Liver (tissue), 9 donors: ENCODE data around the gene GVQW3. TPM values are rescaled to one million over a fixed set of nuclear protein-coding genes. Genes with fewer than 3 reads are reported as not detected.

Source experiments
- DNase-seq: peaks from one replicate; pipeline ENCODE4 v3.0.0-alpha.2; 2017; ENCODE audit warnings: low spot score
- H3K27ac ChIP-seq, 2 donors: one replicate each; pipeline ENCODE4 v1.7.0; 2013; ENCODE audit warnings: inconsistent platforms in 2 of 2, low read length in 2 of 2, control low read depth in 1 of 2, low read depth in 1 of 2, mild to moderate bottlenecking in 1 of 2
- H3K27me3 ChIP-seq, 4 donors: one replicate each; pipeline versions ENCODE4 v1.6.1 to v1.7.0; 2013; ENCODE audit warnings: low read length in 3 of 4, inconsistent platforms in 1 of 4, mild to moderate bottlenecking in 1 of 4, moderate library complexity in 1 of 4; ENCODE audit not compliant: control insufficient read depth in 4 of 4, insufficient read depth in 4 of 4
- H3K36me3 ChIP-seq, 4 donors: one replicate each; pipeline versions ENCODE4 v1.6.1 to v1.7.0; 2013; ENCODE audit warnings: low read length in 3 of 4, mild to moderate bottlenecking in 3 of 4, low read depth in 1 of 4, moderate library complexity in 1 of 4; ENCODE audit not compliant: control insufficient read depth in 4 of 4, insufficient read depth in 3 of 4
- H3K4me1 ChIP-seq, 4 donors: one replicate each; pipeline versions ENCODE4 v1.6.1 to v1.7.0; 2013; ENCODE audit warnings: low read length in 3 of 4, mild to moderate bottlenecking in 3 of 4, moderate library complexity in 1 of 4; ENCODE audit not compliant: control insufficient read depth in 4 of 4, insufficient read depth in 4 of 4
- H3K4me3 ChIP-seq, 3 donors: one replicate each; pipeline versions ENCODE4 v1.6.1 to v1.7.0; 2013; ENCODE audit warnings: low read length in 3 of 3, control low read depth in 1 of 3, low read depth in 1 of 3, mild to moderate bottlenecking in 1 of 3
- H3K9ac ChIP-seq, 2 donors: one replicate each; pipeline ENCODE4 v1.7.0; 2013; ENCODE audit warnings: low read length in 2 of 2, mild to moderate bottlenecking in 2 of 2, moderate library complexity in 2 of 2, control low read depth in 1 of 2, low read depth in 1 of 2
- H3K9me3 ChIP-seq, 4 donors: one replicate each; pipeline versions ENCODE4 v1.6.1 to v1.7.0; 2013; ENCODE audit warnings: low read length in 3 of 4; ENCODE audit not compliant: control insufficient read depth in 4 of 4
- EGR1 ChIP-seq, 2 donors: IDR thresholded peaks; 2 replicates each; pipeline ENCODE4 v1.6.1; 2016 to 2018; ENCODE audit warnings: antibody characterized with exemption in 2 of 2, low read depth in 2 of 2
- FOXA1 ChIP-seq: IDR thresholded peaks from 2 replicates; pipeline ENCODE4 v1.6.1; 2016; ENCODE audit warnings: antibody characterized with exemption
- FOXA2 ChIP-seq: IDR thresholded peaks from 2 replicates; pipeline ENCODE4 v1.6.1; 2016; ENCODE audit warnings: antibody characterized with exemption
- GABPA ChIP-seq, 2 donors: IDR thresholded peaks in 1 of 2; conservative IDR thresholded peaks in 1 of 2; 2 replicates each; pipeline ENCODE4 v1.6.1; 2016; ENCODE audit warnings: antibody characterized with exemption in 2 of 2, mild to moderate bottlenecking in 1 of 2, moderate library complexity in 1 of 2
- JUND ChIP-seq, 2 donors: IDR thresholded peaks; 2 replicates each; pipeline ENCODE4 v1.6.1; 2016; ENCODE audit warnings: antibody characterized with exemption in 2 of 2
- NR2F2 ChIP-seq: IDR thresholded peaks from 2 replicates; pipeline ENCODE4 v1.6.1; 2016; ENCODE audit warnings: antibody characterized with exemption
- RAD21 ChIP-seq, 2 donors: IDR thresholded peaks; 2 replicates each; pipeline ENCODE4 v1.6.1; 2016; ENCODE audit warnings: antibody characterized with exemption in 2 of 2, mild to moderate bottlenecking in 2 of 2
- SP1 ChIP-seq: IDR thresholded peaks from 2 replicates; pipeline ENCODE4 v1.6.1; 2018; ENCODE audit warnings: antibody characterized with exemption, mild to moderate bottlenecking
- TAF1 ChIP-seq: conservative IDR thresholded peaks from 2 replicates; pipeline ENCODE4 v1.6.1; 2016; ENCODE audit warnings: antibody characterized with exemption, mild to moderate bottlenecking
- YY1 ChIP-seq: IDR thresholded peaks from 2 replicates; pipeline ENCODE4 v1.6.1; 2016; ENCODE audit warnings: antibody characterized with exemption, mild to moderate bottlenecking
- WGBS: extraction: QIAGEN DNeasy Blood & Tissue Kit; methylation state at CpG from one replicate; pipeline ENCODE4 v1.1.7; 2013; 5-methylcytosine and 5-hydroxymethylcytosine counted together
- polyA plus RNA-seq, 2 donors: library from polyadenylated mRNA; stranded (reverse) in 1 of 2; unstranded in 1 of 2; fragments of 200-250 nt in 1 of 2; fragments of >200 nt in 1 of 2; fragmentation: Nextera tagmentation in 1 of 2; extraction: Ambion mirVana in 1 of 2; gene quantifications; one replicate each; pipeline versions ENCODE4 v1.2.1 to v1.2.3, GENCODE V29; 2013 to 2015
- total RNA-seq, 2 donors: library from RNA; depleted of rRNA; stranded (reverse); fragments of >200 nt; gene quantifications; one replicate each; pipeline ENCODE4 v1.2.3, GENCODE V29; 2014
- TF ChIP-seq, protein P1 (sequence below): fragments of 150-350 bp; IDR thresholded peaks from 2 replicates; pipeline ENCODE4 v1.5.1; 2017; ENCODE audit warnings: improper control_type of control experiment, low read depth, low read length; ENCODE audit not compliant: missing input control
- TF ChIP-seq, protein P2 (sequence below): IDR thresholded peaks from 2 replicates; pipeline ENCODE4 v1.6.1; 2016; ENCODE audit warnings: antibody characterized with exemption
- TF ChIP-seq, protein P3 (sequence below): IDR thresholded peaks from 2 replicates; pipeline ENCODE4 v1.6.1; 2016; ENCODE audit warnings: antibody characterized with exemption
- TF ChIP-seq, protein P4 (sequence below): IDR thresholded peaks from 2 replicates; pipeline ENCODE4 v1.6.1; 2016; ENCODE audit warnings: antibody characterized with exemption, mild to moderate bottlenecking
- TF ChIP-seq, protein P5 (sequence below): IDR thresholded peaks from 2 replicates; pipeline ENCODE4 v1.6.1; 2016; ENCODE audit warnings: antibody characterized with exemption
- donor health status: healthy.
- donor health status: healthy.
- donor health status: healthy.
- donor health status: healthy.
- donor health status: healthy.

Gene GVQW3
- total and polyA plus RNA-seq, 4 donors = 0.18 to 1.3 (median 0.65) TPM

DNA sequence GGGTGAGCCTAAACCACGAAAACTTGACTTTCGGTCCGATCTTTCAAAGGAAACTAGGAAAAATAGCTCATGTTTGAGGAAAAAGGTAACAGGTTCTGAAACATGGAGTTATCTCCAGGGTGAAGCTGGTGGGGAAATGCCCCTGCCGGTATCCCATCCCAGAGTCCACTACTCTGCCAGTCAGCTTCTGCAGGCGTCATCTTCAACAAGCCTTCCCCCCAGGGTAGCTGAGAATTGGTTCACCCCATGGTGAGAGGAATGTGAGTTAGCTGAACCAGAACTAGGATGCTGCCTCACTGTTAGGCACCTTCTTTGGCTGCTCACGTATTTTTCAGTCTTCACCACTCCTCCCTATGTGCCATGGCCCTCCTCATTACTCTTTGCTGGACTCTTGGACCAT, 1.1 kb downstream of the GVQW3 start:
- 91% methylated on average over 6 of the region's 6 CpGs for WGBS
- H3K9me3 ChIP-seq = no peaks in the 10 kb centered on the region
- no peak overlapping the region for H3K9ac ChIP-seq
- H3K4me1 ChIP-seq = peaks cover 2 to 42% (median 32%) of the 10 kb centered on the region in 4 donors
- no peaks in the 10 kb centered on the region for H3K27me3 ChIP-seq
- no peaks in the 10 kb centered on the region for H3K36me3 ChIP-seq
- TF ChIP-seq JUND (IDR thresholded peaks at IDR 0.05) = no peak
- no peak for TF ChIP-seq FOXA2
- TF ChIP-seq RAD21 (IDR thresholded peaks at IDR 0.05) = no peak
- TF ChIP-seq, protein P1, sequence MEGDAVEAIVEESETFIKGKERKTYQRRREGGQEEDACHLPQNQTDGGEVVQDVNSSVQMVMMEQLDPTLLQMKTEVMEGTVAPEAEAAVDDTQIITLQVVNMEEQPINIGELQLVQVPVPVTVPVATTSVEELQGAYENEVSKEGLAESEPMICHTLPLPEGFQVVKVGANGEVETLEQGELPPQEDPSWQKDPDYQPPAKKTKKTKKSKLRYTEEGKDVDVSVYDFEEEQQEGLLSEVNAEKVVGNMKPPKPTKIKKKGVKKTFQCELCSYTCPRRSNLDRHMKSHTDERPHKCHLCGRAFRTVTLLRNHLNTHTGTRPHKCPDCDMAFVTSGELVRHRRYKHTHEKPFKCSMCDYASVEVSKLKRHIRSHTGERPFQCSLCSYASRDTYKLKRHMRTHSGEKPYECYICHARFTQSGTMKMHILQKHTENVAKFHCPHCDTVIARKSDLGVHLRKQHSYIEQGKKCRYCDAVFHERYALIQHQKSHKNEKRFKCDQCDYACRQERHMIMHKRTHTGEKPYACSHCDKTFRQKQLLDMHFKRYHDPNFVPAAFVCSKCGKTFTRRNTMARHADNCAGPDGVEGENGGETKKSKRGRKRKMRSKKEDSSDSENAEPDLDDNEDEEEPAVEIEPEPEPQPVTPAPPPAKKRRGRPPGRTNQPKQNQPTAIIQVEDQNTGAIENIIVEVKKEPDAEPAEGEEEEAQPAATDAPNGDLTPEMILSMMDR = no peak
- TF ChIP-seq NR2F2 = no peak
- TF ChIP-seq, protein P2, sequence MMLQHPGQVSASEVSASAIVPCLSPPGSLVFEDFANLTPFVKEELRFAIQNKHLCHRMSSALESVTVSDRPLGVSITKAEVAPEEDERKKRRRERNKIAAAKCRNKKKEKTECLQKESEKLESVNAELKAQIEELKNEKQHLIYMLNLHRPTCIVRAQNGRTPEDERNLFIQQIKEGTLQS = no peak
- no peak for TF ChIP-seq EGR1 (IDR thresholded peaks at IDR 0.05; ENCODE audit: low read depth in 2 of 2)
- TF ChIP-seq, protein P3, sequence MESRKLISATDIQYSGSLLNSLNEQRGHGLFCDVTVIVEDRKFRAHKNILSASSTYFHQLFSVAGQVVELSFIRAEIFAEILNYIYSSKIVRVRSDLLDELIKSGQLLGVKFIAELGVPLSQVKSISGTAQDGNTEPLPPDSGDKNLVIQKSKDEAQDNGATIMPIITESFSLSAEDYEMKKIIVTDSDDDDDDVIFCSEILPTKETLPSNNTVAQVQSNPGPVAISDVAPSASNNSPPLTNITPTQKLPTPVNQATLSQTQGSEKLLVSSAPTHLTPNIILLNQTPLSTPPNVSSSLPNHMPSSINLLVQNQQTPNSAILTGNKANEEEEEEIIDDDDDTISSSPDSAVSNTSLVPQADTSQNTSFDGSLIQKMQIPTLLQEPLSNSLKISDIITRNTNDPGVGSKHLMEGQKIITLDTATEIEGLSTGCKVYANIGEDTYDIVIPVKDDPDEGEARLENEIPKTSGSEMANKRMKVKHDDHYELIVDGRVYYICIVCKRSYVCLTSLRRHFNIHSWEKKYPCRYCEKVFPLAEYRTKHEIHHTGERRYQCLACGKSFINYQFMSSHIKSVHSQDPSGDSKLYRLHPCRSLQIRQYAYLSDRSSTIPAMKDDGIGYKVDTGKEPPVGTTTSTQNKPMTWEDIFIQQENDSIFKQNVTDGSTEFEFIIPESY = no peak
- TF ChIP-seq TAF1 = no peak
- TF ChIP-seq, protein P4, sequence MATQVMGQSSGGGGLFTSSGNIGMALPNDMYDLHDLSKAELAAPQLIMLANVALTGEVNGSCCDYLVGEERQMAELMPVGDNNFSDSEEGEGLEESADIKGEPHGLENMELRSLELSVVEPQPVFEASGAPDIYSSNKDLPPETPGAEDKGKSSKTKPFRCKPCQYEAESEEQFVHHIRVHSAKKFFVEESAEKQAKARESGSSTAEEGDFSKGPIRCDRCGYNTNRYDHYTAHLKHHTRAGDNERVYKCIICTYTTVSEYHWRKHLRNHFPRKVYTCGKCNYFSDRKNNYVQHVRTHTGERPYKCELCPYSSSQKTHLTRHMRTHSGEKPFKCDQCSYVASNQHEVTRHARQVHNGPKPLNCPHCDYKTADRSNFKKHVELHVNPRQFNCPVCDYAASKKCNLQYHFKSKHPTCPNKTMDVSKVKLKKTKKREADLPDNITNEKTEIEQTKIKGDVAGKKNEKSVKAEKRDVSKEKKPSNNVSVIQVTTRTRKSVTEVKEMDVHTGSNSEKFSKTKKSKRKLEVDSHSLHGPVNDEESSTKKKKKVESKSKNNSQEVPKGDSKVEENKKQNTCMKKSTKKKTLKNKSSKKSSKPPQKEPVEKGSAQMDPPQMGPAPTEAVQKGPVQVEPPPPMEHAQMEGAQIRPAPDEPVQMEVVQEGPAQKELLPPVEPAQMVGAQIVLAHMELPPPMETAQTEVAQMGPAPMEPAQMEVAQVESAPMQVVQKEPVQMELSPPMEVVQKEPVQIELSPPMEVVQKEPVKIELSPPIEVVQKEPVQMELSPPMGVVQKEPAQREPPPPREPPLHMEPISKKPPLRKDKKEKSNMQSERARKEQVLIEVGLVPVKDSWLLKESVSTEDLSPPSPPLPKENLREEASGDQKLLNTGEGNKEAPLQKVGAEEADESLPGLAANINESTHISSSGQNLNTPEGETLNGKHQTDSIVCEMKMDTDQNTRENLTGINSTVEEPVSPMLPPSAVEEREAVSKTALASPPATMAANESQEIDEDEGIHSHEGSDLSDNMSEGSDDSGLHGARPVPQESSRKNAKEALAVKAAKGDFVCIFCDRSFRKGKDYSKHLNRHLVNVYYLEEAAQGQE = no peak
- TF ChIP-seq FOXA1 = no peak
- no peak for TF ChIP-seq YY1
- TF ChIP-seq, protein P5, sequence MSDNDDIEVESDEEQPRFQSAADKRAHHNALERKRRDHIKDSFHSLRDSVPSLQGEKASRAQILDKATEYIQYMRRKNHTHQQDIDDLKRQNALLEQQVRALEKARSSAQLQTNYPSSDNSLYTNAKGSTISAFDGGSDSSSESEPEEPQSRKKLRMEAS = no peak
- no peak for TF ChIP-seq GABPA (IDR thresholded peaks at IDR 0.05 in 1 of 2, conservative IDR thresholded peaks at IDR 0.05 in 1 of 2)
- no peak for DNase-seq
- H3K27ac ChIP-seq = no peak overlapping the region
- no peak overlapping the region for H3K4me3 ChIP-seq

DNA sequence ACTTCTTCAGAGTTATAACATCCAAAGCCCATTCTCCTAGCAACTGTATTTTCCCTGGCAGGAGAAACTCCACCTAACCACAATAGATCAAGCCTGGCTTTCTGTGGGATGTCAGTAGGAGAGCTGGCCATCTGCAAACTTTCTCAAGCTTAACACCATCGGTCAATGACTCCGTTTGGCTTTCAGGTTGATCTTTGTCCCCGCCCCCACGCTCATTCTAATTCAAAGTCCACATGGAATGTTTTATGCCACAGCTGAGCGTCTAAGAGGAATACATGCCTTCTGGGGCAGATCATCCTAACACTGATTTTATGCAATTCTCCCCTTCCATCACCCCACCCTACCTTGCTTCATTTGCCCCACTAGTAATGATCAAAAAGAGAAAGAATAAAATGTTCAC, 4.8 kb downstream of the GVQW3 start:
- peaks cover 0 to 30% (median 23%) of the 10 kb centered on the region in 4 donors for H3K4me1 ChIP-seq
- H3K9ac ChIP-seq = no peak overlapping the region
- no peaks in the 10 kb centered on the region for H3K36me3 ChIP-seq
- DNase-seq = peak; percentile 55
- H3K4me3 ChIP-seq = no peak overlapping the region
- H3K27me3 ChIP-seq = no peaks in the 10 kb centered on the region
- no peaks in the 10 kb centered on the region for H3K9me3 ChIP-seq
- WGBS = 32% methylated on average over 5 of the region's 5 CpGs
- H3K27ac ChIP-seq = no peak overlapping the region
- TF ChIP-seq, protein P3 = peak; percentile 31
- TF ChIP-seq RAD21 (IDR thresholded peaks at IDR 0.05) (peak in 1 of 2 donors; percentile 5), EGR1 (IDR thresholded peaks at IDR 0.05; ENCODE audit: low read depth in 2 of 2) (peak in 1 of 2 donors; percentile 67), JUND (IDR thresholded peaks at IDR 0.05) (peak; percentile 47 to 67), TAF1 (no peak), GABPA (IDR thresholded peaks at IDR 0.05 in 1 of 2, conservative IDR thresholded peaks at IDR 0.05 in 1 of 2) (no peak), NR2F2 (no peak), FOXA2 (no peak), SP1 (peak; percentile 91)
- TF ChIP-seq, protein P2 = no peak
- TF ChIP-seq, protein P5 = peak; percentile 62
- TF ChIP-seq, protein P4 = no peak
